Suprapubic skin (tissue), 4 donors: Measurements from ENCODE around the gene ALDH1L1.

ENCODE experiments used
- CTCF ChIP-seq, 2 donors: fragments of 200-600 bp in 1 of 2; fragments of 450-650 bp in 1 of 2; sonication (generic) in 1 of 2; IDR thresholded peaks; one replicate each; pipeline ENCODE4 v1.5.1; 2016 to 2019; ENCODE audit warnings: antibody characterized with exemption in 2 of 2, mild to moderate bottlenecking in 1 of 2, moderate library complexity in 1 of 2
- EP300 ChIP-seq: sonication (generic); formaldehyde crosslinking; IDR thresholded peaks from one replicate; pipeline ENCODE4 v1.6.1; 2017; ENCODE audit warnings: antibody characterized with exemption
- POLR2A ChIP-seq, 2 donors: fragments of 450-650 bp; IDR thresholded peaks; one replicate each; pipeline ENCODE4 v1.6.1; 2017; ENCODE audit warnings: antibody characterized with exemption in 2 of 2, mild to moderate bottlenecking in 2 of 2, moderate library complexity in 2 of 2
- POLR2AphosphoS5 ChIP-seq, 3 donors: sonication (generic); formaldehyde crosslinking; IDR thresholded peaks; one replicate each; pipeline ENCODE4 v1.6.1; 2017; ENCODE audit warnings: antibody characterized with exemption in 3 of 3

- no peak for TF ChIP-seq EP300
- no peak for TF ChIP-seq CTCF (IDR thresholded peaks at IDR 0.05)
- no peak for TF ChIP-seq POLR2A (IDR thresholded peaks at IDR 0.05)
- no peak for TF ChIP-seq POLR2AphosphoS5 (IDR thresholded peaks at IDR 0.05)
These were observed 55.0 kb downstream of the ALDH1L1 start for GRCh38 chr3:126125341-126125740.
